OCI-M2 (cell line): ENCODE results near the gene TOR1AIP2.

Experiments
- DNase-seq: peaks from one replicate; lab custom pipeline; 2025; ENCODE audit not compliant: unreplicated experiment; lab: John Stamatoyannopoulos, UW

The TOR1AIP2 gene

DNA sequence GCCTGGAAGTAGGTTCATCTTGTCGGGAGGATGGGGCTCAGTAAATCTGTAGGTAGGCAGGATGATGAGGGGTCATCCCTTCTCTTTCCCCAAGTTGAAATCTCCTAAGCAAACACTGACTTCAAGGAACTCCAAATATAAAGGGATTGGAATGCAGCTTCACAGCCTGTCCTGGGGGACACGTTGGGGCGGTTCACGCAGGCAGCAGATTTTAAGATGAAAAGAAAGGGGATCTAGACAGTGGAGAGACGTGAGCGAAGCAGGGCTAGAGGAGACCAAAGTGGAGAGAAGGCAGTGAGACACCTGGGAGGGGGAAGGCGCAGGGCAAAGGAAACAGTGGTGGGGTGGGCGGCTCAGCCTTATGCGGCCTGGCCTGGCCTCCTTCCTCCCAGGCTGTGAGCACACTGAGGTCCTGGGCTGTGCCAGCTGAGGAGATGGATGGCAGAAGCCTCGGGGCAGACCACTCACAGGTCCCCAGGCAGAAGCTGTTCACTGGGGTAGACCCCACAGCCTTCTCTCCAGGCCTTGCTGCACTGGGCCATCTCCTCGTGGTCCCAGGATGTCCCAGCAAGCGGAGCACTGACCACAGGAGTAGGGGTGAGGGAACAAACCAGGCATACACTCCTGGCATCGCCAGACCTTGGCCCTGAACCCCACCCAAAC, 51.7 kb downstream of the TOR1AIP2 start:
- no peak for DNase-seq

DNA sequence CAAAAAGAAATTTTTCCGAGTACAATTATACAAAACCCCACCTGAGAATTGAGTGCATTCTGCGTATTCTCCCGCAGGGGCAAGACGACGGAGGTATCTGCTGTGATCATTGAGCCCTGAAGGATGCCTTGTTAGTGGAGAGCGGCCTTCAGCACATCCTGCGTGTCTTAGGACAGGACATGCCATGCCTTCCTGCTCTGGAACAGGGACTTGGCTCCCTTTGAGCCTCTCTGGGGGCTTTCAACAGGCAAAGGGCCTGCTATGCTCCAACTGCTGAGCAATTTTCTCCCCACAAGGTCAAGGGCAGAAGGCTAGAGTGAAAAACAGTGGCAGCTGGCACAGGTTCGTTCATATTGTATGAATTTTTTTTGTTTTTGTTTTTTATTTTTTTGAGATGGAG, 52.4 kb downstream of the TOR1AIP2 start:
- DNase-seq, result no peak

DNA sequence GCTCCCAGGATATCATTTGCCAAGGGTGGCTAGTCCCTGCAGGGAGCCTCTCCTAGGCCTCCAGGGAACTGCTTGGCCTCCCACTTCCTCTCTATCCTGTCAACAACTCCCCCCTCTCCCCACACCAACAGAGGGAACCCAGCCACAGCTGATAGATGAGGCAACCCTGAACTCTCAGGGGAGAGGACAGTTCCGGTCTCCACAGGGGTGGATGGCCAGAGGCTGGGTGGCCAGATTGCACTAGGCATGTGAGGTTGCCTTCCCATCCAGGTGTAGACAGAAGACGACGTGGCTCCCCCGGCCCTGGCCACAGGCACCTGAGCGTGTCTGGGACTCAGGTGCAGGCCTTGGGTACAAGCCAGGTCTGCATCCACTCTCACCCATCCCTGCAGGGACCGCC, 53.3 kb downstream of the TOR1AIP2 start:
- DNase-seq, result no peak

DNA sequence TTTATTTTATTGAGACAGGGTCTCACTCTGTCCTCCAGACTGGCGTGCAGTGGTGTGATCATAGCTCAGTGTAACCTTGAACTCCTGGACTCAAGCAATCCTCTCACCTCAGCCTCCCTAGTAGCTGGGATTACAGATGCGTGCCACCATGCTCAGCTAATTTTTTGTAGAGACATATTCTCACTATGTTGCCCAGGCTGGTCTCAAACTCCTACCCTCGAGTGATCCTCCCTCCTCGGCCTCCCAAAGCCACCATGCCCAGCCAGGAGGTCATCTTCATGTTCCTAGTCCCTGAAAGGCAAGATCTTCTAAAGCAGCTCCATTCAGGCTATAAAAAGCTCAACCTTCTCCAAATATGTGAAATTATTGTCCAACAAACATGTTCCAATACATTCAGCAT, 53.9 kb downstream of the TOR1AIP2 start:
- DNase-seq, result no peak

DNA sequence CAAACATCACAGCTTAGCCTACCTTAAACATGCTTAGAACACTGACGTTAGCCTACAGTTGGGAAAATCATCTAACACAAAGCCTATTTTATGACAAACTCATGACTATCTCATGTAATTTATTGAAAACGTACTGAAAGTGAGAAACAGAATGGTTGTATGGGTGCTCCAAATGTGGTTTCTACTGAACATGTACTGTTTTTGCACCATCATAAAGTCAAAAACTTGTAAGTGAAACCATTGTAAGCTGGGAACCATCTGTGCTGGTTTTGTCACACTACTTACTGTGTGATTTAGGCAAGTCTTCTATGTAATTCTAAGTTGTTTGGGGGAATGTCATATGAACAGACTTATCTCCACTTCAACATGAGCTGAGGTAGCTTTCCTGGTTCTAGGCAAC, 55.5 kb downstream of the TOR1AIP2 start:
- no peak for DNase-seq

DNA sequence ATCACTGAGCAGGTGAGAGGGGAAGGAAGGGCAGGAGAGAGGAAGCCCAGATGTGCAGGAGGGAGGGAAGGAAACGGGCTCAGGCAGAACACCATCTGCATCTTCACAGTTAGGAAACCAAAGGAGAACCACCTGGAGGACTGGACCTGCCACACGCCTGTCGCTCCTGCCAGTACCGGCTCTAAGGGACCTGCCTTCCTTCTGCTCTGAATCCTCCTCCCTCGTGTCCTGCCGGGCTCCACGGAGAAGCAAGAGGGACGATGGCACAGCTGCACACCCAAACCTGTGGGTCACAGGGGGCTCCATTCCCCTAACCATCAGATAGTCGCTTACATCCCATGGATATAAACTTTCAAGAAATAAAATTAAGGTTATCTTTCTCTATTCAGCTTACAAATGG, 56.1 kb downstream of the TOR1AIP2 start:
- DNase-seq, result no peak

DNA sequence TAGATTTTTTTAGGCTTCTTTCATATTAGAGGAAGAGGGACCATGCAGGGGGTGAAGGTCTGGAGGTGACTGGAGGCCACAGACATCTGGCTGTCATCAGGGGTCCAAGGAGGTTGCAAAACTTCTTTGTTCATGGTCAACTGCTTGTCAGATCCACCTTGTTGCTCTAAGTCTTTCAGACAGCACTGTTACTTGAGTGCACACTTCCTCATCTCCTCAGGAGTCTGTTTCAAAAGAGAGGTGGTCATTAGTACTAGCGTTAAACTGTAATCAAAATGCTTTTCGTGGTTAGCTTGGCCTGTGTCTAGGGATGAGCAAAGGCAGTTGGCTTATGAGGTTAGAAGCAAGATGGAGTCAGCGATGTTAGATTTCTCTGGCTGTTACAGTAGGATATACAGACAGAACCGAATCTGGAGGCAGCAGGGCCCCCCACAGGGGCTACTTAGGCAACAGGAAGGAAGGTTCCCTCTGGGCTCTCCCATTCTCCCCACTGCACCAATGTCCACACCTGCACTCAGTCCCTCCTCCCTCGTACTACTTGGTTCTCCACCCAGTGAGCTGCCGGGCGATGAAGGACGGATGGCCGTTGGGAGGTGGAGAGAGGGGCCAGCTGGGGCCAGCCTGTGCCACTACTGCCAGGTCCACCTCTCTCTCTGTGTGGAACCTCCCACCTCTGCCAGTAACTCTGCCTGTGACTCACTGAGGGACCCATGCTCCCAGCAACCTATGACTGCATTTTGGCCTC, 57.2 kb downstream of the TOR1AIP2 start:
- no peak for DNase-seq

DNA sequence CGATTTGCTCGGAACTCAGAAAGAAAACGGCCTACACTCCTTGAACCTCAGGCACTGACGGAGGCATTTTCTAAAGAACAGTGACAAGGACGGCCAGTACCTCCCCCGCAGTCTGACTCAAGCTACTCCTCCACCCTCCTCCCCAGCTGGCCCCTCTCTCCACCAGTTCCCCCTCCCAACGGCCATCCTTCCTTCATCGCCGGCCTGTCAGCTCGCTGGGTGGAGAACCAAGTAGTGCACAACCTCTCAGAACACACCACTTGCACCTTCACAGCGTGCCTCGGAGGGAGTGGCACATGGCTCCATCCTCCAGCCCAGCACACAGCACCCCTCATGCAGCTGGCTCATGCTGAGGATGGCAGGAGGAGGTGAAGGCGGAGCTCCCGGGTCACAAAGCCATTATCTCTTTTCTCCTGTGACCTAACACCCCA, 58.8 kb downstream of the TOR1AIP2 start:
- no peak for DNase-seq

DNA sequence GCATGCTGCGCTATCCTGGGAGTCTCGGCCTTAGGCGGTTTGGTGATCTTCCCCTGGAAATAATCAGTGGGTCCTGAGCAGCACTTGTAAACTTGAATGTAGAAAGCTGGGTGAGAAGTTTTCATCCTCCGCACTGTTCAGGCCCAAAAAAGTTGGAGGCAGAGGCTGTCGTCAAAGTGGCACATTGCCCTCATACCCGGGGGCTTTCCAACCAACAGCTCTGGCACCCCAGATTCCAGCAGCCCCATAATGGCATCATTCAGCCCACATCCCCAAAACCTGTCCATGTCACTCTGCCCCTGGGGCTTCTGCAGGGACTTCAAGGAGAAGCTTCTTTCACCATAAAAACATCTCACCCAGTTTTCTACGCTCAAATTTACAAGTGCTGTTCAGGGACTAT, 59.3 kb downstream of the TOR1AIP2 start:
- no peak for DNase-seq

DNA sequence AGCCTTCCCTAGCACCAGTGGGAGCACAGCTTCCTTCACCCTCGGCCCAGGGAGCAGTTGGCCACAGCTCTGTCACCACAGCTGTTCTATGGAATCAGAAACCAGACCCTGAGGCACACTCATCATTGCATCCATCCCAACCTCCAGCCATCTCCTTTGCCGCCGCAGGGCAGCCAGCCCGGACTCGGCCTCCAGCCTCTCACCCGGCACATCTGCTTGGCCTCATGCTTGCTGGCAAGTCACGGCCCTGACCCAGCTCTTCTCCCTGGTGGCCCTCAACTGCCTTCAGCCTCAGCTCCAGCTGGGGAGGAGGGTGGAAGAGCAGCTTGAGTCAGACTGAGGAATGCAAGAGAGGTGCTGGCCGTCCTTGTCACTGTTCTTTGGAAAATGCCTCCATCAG, 59.8 kb downstream of the TOR1AIP2 start:
- no peak for DNase-seq

DNA sequence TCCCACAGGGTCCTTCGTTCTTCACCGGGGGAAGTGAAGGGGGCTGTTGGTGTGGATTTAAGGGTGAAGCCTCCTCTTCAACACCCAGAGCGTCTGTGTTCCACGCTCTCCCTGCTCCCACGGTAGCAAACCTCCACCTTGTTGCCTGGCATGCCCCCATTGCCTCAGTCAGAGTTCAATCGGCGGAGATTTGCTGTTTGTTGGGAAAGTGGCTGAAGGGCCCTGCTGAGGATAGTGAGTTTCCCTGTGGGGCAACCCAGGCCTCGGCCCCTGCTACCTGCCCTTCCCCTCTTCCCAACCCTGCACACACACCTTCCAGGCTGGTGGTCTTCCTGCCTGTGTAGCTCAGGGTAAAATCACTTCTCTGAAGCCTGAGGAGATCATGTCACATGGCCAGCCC, 60.5 kb downstream of the TOR1AIP2 start:
- DNase-seq, result no peak

DNA sequence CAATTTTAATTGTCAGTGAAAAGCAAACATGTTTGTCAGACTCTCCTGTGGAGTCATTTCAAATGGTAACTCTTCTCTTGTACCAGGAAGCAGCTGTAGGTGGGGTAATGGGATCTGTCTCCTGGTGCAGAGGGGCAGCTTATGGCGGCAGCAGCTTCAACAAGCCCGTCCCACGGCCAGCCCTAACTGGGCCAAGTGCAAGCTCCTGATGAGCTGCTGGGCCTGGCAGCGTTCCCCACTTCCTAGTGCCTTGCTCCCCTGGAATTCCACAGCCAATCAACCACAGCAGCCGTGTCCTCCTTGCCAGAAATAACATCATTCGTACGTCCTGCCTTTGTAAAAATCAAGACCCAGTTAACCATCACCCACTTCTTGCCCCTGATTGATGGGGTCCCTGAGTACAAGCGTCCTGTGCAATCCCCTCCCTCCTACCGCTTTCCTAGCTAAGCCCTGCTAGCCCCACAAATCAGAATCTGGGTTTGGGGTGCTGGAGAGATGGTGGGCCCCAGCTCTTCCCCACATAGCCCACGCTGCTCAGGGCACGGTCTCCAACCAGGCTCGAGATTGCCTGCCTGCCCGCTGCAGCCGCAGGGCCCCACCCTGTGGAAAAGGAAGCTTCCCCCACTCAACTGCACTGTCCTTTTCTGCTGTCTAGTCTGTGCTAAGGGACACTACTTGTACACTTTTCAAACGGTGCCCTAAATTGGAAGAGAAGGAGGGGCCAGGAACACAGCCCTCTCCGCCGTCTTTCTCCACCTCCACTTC, 61.2 kb downstream of the TOR1AIP2 start:
- no peak for DNase-seq

DNA sequence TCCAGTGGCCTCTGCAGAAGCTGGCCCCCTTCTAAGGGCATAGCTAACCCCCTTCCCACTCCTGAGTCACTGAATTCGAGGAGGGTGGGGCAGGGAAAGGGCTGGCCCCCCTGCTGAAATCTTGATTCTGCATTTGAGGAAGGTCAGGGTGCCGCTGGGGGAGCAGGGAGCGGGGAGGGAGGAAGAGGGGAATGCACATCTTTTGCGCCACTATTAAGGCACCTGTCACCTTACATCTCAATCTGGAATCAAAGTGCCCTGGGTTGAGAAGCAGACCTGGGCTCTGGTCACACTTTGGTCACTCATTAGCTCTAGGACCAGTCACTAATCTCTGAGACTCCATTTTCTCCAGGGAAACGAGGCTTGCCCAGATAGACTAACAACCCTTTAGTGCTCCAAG, 62.0 kb downstream of the TOR1AIP2 start:
- no peak for DNase-seq

DNA sequence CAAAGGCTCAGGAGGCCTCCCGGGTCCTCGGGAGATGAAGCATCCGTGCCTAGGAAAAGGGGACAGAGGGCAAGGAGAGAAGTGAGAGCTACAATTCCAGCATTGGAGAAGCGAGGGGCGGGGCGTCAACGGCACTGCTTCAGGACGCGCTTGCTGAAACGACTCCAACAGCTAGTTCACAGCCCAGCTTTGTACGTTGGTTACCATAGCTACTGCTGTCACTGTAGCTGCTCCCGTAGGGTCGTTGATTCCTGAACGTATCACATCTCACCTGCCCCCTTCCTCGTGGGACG, 63.1 kb downstream of the TOR1AIP2 start:
- DNase-seq, result no peak

DNA sequence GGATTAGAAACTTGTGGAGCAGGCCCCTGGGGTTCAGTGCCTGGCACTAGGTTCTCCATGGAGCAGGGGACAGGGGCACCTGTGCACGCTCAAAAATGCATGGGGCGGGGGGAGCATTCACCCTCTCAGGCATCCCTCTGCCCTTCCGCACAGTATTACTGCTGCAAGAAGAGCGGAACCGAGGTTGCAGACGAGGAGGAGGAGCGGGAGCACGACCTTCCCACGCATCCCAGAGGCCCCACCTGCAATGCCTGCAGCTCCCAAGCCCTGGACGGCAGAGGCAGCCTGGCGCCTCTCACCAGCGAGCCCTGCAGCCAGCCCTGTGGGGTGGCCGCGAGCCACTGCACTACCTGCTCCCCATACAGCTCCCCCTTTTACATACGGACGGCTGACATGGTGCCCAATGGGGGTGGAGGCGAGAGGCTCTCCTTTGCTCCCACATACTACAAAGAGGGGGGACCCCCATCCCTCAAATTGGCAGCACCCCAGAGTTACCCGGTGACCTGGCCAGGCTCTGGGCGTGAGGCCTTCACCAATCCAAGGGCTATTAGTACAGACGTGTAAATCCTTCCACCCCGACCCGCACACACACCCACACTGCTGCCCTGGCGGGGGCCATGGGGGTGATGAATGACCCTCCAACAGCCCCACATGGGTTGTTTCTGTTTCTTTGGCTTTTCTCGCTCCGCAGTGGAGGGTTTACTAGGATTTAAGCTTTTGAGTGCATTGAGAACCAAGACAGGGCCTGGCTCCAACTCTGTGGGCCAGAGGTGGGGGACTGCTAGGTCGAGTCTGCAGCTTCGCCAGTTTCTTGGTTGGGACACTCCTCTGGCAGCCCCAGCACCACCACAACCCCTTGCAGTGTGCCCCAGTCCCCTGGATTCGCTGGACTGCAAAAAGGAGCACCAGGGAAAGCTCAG, 63.7 kb downstream of the TOR1AIP2 start:
- no peak for DNase-seq

DNA sequence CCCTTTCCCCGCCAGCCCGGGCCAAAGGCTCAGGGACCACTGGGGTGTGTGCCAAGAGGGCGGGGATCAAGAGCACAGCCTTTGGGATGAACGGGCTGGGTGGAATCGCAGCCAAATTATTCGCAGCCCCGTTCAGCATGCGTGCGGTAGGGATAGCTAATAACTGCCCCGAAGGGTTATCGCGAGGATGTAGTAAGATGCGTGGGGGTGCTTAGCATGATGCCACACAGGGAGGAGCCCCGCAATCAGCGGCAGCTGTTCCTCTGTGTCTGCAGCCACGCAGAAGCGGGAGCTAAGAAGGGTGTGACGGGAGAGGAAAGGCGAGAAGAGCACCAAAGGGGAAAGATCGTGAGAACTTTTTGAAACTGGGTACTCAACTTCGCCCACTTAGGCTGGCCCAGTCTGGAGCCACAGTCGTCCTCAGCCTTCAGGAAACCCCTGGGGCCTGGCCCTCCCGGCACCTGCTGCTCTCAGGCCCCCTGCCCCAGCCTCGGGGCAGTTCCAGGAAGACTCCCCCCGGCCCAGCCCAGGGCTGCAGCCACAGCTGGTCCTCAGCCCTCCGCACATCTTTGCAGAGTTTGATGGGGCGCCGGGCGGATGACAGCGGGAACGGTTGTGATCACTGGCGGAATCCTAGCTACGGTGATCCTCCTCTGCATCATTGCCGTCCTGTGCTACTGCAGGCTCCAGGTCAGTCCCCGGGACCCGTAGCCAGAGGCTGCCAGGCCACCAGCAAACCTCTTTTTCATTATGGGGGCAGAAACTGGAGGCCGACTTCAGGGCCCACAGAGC, 64.9 kb downstream of the TOR1AIP2 start:
- DNase-seq, result no peak

DNA sequence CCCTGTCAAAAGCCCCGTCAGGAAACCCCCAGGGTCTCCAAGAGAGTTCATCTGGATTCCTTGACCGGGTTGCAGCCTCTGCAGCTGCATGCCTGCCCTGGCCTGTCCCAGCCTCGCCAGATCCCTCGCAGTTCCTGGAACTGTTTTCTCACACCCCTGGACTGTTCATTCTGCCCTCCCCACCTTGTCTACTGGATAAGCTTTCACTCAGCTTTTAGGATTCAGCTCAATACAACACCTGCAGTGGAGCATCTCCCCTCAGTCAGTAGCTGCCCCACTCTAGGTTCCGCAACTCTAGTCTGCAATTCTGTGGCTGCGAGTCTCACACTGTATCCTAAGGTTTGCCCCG, 67.3 kb downstream of the TOR1AIP2 start:
- no peak for DNase-seq

DNA sequence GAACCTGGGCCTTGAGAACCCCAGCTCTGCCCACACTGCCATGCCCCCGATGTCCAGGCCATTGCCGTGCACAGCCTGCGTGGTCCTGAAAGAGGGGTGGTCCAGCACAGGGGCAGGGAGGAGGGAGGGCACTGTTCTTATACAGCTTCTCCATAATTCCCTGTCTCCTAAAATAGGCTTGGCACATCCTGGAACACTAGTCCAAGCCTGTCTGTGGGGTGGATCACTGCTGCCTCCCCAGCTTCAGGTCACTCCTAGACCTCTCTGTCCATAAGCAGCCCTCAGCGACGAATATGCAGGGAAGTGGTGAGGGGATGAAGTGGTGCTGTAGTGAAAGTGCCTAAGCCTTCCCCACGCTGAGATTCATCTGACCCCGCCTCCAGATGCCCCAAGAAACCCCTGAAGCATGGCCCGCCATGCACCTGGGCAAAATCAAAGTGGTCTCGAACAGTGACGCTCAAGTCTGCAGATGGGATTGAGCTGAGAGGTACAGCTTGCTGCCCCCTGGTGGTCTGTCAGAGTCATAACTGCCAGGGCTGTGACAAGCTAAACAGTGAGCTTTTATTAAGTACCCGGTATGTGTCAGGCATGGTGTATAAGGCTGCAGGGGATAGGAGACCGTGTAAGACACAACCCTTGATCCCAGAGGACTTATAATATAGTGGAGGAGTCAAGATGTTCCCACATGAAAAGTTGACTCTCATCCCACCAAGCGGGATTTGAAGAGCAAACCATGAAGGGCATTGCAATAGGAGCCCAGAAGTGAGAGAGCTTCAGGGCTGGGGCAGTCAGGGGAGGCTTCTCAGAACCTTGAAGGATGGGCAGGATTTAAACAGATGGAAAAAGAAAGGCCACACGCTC, 67.9 kb downstream of the TOR1AIP2 start:
- peak; percentile 15 for DNase-seq

DNA sequence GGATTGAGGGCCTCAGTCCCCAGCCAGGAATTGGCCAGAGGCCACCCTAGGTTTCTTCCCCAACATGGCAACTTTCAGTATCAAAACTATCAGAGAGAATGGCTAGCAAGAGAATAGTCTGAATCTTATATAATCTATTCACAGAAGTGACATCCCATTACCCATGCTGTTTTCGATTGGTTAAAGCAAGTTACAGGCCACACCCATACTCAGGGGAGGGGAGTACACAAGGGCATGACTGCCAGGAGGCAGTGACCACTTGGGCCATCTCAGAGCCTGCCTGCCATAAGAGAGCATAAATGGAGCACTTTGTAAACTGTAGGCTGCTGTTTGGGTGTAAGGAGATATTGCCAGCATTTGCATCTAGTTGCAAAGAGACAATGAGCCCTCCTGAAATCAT, 69.1 kb downstream of the TOR1AIP2 start:
- no peak for DNase-seq
